K562 (cell line): ENCODE measurements around the gene VPS37D. TPM values are rescaled to one million over a fixed set of nuclear protein-coding genes. Genes with fewer than 3 reads are reported as not detected.

ENCODE experiments used
- CBX5 ChIP-seq: IDR thresholded peaks from 2 replicates; pipeline ENCODE4 v1.6.1; 2014; ENCODE audit warnings: low read depth, borderline replicate concordance
- CHAMP1 ChIP-seq: fragments of 450-650 bp; IDR thresholded peaks from 2 replicates; pipeline ENCODE4 v1.6.1; 2016; ENCODE audit warnings: mild to moderate bottlenecking
- CXXC5 ChIP-seq: fragments of 250-450 bp; sonication (Bioruptor Pico); IDR thresholded peaks from 2 replicates; pipeline ENCODE4 v1.8.0; 2022; ENCODE audit warnings: inconsistent platforms, mild to moderate bottlenecking, moderate library complexity
- GATAD2B ChIP-seq: fragments of 450-650 bp; IDR thresholded peaks from 2 replicates; pipeline ENCODE4 v1.6.1; 2017; ENCODE audit warnings: mild to moderate bottlenecking, borderline replicate concordance
- KDM2B ChIP-seq: fragments of 250-450 bp; sonication (Bioruptor Pico); IDR thresholded peaks from 2 replicates; pipeline ENCODE4 v1.8.0; 2021; ENCODE audit warnings: mild to moderate bottlenecking, moderate library complexity
- MLX ChIP-seq, 2 experiments: fragments of 450-650 bp in 1 of 2; sonication (generic) in 1 of 2; formaldehyde crosslinking; conservative IDR thresholded peaks; 2 replicates each; pipeline versions ENCODE4 v1.4.0 to v1.8.1; 2020 to 2022; ENCODE audit warnings: mild to moderate bottlenecking in 1 of 2, missing genetic modification reagents in 1 of 2
- MYC ChIP-seq, 2 experiments: fragments of 250-450 bp in 1 of 2; sonication (Bioruptor Pico) in 1 of 2; IDR thresholded peaks; 2 replicates each; pipeline versions ENCODE4 v1.5.1 to v1.6.1; 2012 to 2021; ENCODE audit warnings: low read depth in 2 of 2, borderline replicate concordance in 1 of 2, improper control_type of control experiment in 1 of 2, low read length in 1 of 2, mild to moderate bottlenecking in 1 of 2, moderate library complexity in 1 of 2
- TAF1 ChIP-seq: IDR thresholded peaks from 2 replicates; pipeline ENCODE4 v1.6.1; 2011; ENCODE audit warnings: mild to moderate bottlenecking, low read length, moderate library complexity; ENCODE audit not compliant: insufficient read depth, control insufficient read depth, severe bottlenecking; ENCODE audit errors: extremely low read depth
- TBP ChIP-seq: optimal IDR thresholded peaks from 2 replicates; pipeline ENCODE3; 2011; ENCODE audit warnings: low read depth, low read length, improper control_type of control experiment
- THRB ChIP-seq: fragments of 450-650 bp; formaldehyde crosslinking; conservative IDR thresholded peaks from 2 replicates; pipeline ENCODE4 v1.4.0; 2022; ENCODE audit warnings: mild to moderate bottlenecking, missing genetic modification characterization
- ZNF586 ChIP-seq: fragments of 450-650 bp; formaldehyde crosslinking; conservative IDR thresholded peaks from 2 replicates; pipeline ENCODE4 v1.4.0; 2020; ENCODE audit warnings: mild to moderate bottlenecking, moderate library complexity
- polyA plus RNA-seq, 8 experiments: library from polyadenylated mRNA; depleted of rRNA in 4 of 8; stranded (reverse) in 5 of 8; unstranded in 3 of 8; fragments of >200 nt; fragmentation: Nextera tagmentation in 2 of 8; fragmentation: Illumina TruSeq in 1 of 8; extraction: Ambion mirVana in 2 of 8; extraction: Trizol in 1 of 8; gene quantifications; 2 replicates each; pipeline versions ENCODE4 v1.2.1 to v1.2.3, GENCODE V29; 2011 to 2014; ENCODE audit warnings: inconsistent platforms in 1 of 8, missing spikeins in 1 of 8
- total RNA-seq, 7 experiments: library from RNA; depleted of rRNA in 6 of 7; stranded (reverse); fragments of >200 nt in 6 of 7; fragmentation: Illumina TruSeq in 2 of 7; extraction: Trizol in 2 of 7; gene quantifications; 2 replicates each; pipeline versions ENCODE4 v1.2.1 to v1.2.3, GENCODE V29; 2011 to 2021; ENCODE audit warnings: low replicate concordance in 1 of 7
- TF ChIP-seq, protein P1 (sequence below): fragments of 200-800 bp; sonication (Bioruptor generic); IDR thresholded peaks from 2 replicates; pipeline ENCODE4 v1.6.1; 2017; ENCODE audit warnings: missing genetic modification characterization, missing compliant biosample characterization
- TF ChIP-seq, protein P2 (sequence below): fragments of 200-800 bp; sonication (Bioruptor generic); IDR thresholded peaks from 2 replicates; pipeline ENCODE4 v1.6.1; 2017; ENCODE audit warnings: missing genetic modification characterization, missing compliant biosample characterization
- TF ChIP-seq, protein P3 (sequence below), 2 experiments: IDR thresholded peaks; 2 replicates each; pipeline ENCODE4 v1.6.1; 2012; ENCODE audit warnings: improper control_type of control experiment in 2 of 2, low read depth in 2 of 2, low read length in 2 of 2, borderline replicate concordance in 1 of 2

The VPS37D gene
- total and polyA plus RNA-seq, 9 of the 15 experiments (the other 6 are each of a cell fraction or from before 2014, with no cell fraction given), result 0.25 to 2.3 (median 1.0) TPM; not detected in 3

DNA sequence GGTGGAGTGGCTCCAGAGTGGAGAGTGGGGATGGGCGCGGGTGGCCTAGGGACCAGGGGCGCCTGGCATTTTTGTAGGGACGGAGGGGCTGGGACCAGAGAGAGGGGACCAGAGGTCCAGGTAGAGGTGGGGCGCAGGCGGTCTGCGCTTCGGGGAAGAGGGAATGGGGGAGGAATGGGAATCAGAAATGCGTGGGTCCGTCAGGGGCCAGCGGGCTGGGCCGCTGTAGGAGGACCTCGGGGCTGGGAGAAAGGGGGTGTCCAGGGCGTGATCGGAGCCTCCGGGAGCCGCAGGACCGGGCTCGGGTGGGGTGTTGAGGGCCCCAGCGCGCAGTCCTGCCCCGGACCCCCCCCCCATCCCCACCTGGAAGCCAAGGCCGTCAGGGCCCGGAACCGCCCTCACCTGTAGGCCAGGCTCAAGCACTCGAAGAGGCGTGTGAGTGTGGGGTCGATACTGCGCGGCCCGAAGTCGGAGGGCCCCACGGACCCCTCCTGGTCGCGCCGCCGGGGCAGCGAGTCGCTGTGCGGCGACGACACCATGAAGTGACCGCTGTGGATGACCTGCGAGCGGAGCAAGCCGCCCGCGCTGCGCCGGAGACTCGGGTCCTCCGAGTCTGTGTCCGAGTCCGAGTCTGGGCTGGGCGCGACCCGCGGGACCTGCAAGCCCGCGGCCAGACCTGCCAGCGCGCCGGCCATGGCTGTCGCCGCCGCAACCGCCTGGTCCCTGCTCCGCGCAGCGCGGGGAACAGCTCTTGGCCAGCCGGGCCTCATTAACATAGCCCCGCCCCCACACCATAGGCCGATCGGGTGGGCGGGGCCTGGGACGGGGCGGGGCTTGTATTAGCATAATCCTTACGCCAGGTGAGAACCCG, 43.6 kb upstream of the VPS37D start, which contains the start of gene MLXIPL (continued):
- TF ChIP-seq, protein P1, sequence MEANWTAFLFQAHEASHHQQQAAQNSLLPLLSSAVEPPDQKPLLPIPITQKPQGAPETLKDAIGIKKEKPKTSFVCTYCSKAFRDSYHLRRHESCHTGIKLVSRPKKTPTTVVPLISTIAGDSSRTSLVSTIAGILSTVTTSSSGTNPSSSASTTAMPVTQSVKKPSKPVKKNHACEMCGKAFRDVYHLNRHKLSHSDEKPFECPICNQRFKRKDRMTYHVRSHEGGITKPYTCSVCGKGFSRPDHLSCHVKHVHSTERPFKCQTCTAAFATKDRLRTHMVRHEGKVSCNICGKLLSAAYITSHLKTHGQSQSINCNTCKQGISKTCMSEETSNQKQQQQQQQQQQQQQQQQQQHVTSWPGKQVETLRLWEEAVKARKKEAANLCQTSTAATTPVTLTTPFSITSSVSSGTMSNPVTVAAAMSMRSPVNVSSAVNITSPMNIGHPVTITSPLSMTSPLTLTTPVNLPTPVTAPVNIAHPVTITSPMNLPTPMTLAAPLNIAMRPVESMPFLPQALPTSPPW (CRISPR knock-in tag), result peak; percentile 19; the same call in 1 of the 2 replicates
- TF ChIP-seq MYC (IDR thresholded peaks at IDR 0.05; ENCODE audit: low read depth, low read length) (0 out of 2 replicates have a peak, but pooled peaks have one; percentile 25), MYC (CRISPR knock-in tag; IDR thresholded peaks at IDR 0.05; ENCODE audit: borderline replicate concordance, low read depth) (no peak), CXXC5 (CRISPR knock-in tag) (peak; percentile 71), CHAMP1 (no peak), ZNF586 (CRISPR knock-in tag) (no peak), CBX5 (no peak), KDM2B (peak; percentile 94), THRB (no peak), MLX (CRISPR knock-in tag; conservative IDR thresholded peaks at IDR 0.05) (peak in 1 of 2 experiments; percentile 46; a peak in 1 of 4 replicates), TAF1 (peak; percentile 63), TBP (peak; percentile 87), GATAD2B (no peak)
- TF ChIP-seq, protein P2, sequence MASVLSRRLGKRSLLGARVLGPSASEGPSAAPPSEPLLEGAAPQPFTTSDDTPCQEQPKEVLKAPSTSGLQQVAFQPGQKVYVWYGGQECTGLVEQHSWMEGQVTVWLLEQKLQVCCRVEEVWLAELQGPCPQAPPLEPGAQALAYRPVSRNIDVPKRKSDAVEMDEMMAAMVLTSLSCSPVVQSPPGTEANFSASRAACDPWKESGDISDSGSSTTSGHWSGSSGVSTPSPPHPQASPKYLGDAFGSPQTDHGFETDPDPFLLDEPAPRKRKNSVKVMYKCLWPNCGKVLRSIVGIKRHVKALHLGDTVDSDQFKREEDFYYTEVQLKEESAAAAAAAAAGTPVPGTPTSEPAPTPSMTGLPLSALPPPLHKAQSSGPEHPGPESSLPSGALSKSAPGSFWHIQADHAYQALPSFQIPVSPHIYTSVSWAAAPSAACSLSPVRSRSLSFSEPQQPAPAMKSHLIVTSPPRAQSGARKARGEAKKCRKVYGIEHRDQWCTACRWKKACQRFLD (CRISPR knock-in tag), result peak; percentile 32; the same call in 1 of the 2 replicates
- TF ChIP-seq, protein P3, sequence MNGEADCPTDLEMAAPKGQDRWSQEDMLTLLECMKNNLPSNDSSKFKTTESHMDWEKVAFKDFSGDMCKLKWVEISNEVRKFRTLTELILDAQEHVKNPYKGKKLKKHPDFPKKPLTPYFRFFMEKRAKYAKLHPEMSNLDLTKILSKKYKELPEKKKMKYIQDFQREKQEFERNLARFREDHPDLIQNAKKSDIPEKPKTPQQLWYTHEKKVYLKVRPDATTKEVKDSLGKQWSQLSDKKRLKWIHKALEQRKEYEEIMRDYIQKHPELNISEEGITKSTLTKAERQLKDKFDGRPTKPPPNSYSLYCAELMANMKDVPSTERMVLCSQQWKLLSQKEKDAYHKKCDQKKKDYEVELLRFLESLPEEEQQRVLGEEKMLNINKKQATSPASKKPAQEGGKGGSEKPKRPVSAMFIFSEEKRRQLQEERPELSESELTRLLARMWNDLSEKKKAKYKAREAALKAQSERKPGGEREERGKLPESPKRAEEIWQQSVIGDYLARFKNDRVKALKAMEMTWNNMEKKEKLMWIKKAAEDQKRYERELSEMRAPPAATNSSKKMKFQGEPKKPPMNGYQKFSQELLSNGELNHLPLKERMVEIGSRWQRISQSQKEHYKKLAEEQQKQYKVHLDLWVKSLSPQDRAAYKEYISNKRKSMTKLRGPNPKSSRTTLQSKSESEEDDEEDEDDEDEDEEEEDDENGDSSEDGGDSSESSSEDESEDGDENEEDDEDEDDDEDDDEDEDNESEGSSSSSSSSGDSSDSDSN (IDR thresholded peaks at IDR 0.05; ENCODE audit: borderline replicate concordance in 1 of 2, low read depth in 2 of 2, low read length in 2 of 2), result peak in 1 of 2 experiments; percentile 48; a peak in 2 of 4 replicates
